GM21528 (cell line): Measurements from ENCODE around the gene MOG.
A peak's percentile ranks its signal among the peaks of the same experiment; 100 is the strongest.
"Not testable (repeated sequence)": the region's sequence is repeated elsewhere in the genome, so short reads cannot be mapped to it uniquely, and the experiment has no call there.

Experiments used
- ATAC-seq: cut with Tn5 transposase; IDR thresholded peaks from one replicate; pipeline ENCODE4 v1.9.1; 2021; ENCODE audit warnings: mild to moderate bottlenecking, moderate library complexity; ENCODE audit not compliant: unreplicated experiment, low FRiP score

The MOG gene

GRCh38 chr6:29633534-29633905, 23.4 kb upstream of the MOG start:
- no peak for ATAC-seq

- no peak for ATAC-seq
Measured at GRCh38 chr6:29637247-29637646, 19.6 kb upstream of the MOG start.

GRCh38 chr6:29641430-29642148, 15.3 kb upstream of the MOG start:
- ATAC-seq = no peak

GRCh38 chr6:29647927-29648642, 8.8 kb upstream of the MOG start:
- ATAC-seq = no peak

- ATAC-seq = peak; percentile 96
Measured at GRCh38 chr6:29649701-29650673, 6.9 kb upstream of the MOG start.

- no peak for ATAC-seq
Measured at GRCh38 chr6:29651413-29652197, 5.3 kb upstream of the MOG start.

- ATAC-seq = no peak
Measured at GRCh38 chr6:29652198-29652584, 4.7 kb upstream of the MOG start.

- ATAC-seq = no peak
Measured at GRCh38 chr6:29653452-29654038, 3.3 kb upstream of the MOG start.

- ATAC-seq = no peak
Measured at GRCh38 chr6:29655658-29656057, 1.2 kb upstream of the MOG start.

GRCh38 chr6:29656157-29656556, 735 bp upstream of the MOG start:
- ATAC-seq = no peak

GRCh38 chr6:29661071-29661470, 4.2 kb downstream of the MOG start:
- ATAC-seq = no peak

- not testable (repeated sequence) for ATAC-seq
Measured at GRCh38 chr6:29661502-29662141, 4.7 kb downstream of the MOG start.

GRCh38 chr6:29663300-29664042, 6.6 kb downstream of the MOG start:
- no peak for ATAC-seq

- no peak for ATAC-seq
Measured at GRCh38 chr6:29665942-29666825, 9.3 kb downstream of the MOG start.

GRCh38 chr6:29666826-29667130, 9.9 kb downstream of the MOG start:
- ATAC-seq = no peak

GRCh38 chr6:29667158-29667557, 10.3 kb downstream of the MOG start:
- ATAC-seq = no peak

- no peak for ATAC-seq
Measured at GRCh38 chr6:29671026-29671425, 14.1 kb downstream of the MOG start.

GRCh38 chr6:29672116-29672515, 15.2 kb downstream of the MOG start:
- not testable (repeated sequence) for ATAC-seq
